HFFc6 (cell line): ENCODE measurements around the gene ANO10. TPM values are rescaled to one million over a fixed set of nuclear protein-coding genes. Genes with fewer than 3 reads are reported as not detected.
A peak's percentile ranks its signal among the peaks of the same experiment; 100 is the strongest.

ENCODE experiments used
- DNase-seq: peaks from one replicate; pipeline ENCODE4 v3.0.0-alpha.2; 2018
- H3K27ac Mint-ChIP-seq: 2 replicates; pipeline ENCODE4 v1.8.0; 2020; ENCODE audit warnings: mild to moderate bottlenecking, mixed read lengths
- H3K27me3 Mint-ChIP-seq: 2 replicates; pipeline ENCODE4 v1.8.0; 2021; ENCODE audit warnings: mild to moderate bottlenecking, moderate library complexity, mixed read lengths; ENCODE audit not compliant: insufficient read depth
- H3K36me3 Mint-ChIP-seq: 2 replicates; pipeline ENCODE4 v1.8.0; 2021; ENCODE audit warnings: low read depth, mixed read lengths
- H3K4me1 Mint-ChIP-seq: 2 replicates; pipeline ENCODE4 v1.8.0; 2020; ENCODE audit warnings: low read depth, mixed read lengths
- H3K4me3 Mint-ChIP-seq: 2 replicates; pipeline ENCODE4 v1.8.0; 2020; ENCODE audit warnings: mild to moderate bottlenecking, moderate library complexity, mixed read lengths
- H3K9me3 Mint-ChIP-seq: 2 replicates; pipeline ENCODE4 v1.8.0; 2020; ENCODE audit warnings: mild to moderate bottlenecking, mixed read lengths
- total RNA-seq, 6 experiments: library from RNA; stranded (reverse); fragmentation: NEBNext Ultra II Directional; extraction: Animal tissue kit (Norgen Biotek cat#: 25700); gene quantifications; 2 replicates in 1 of 6; 3 replicates in 5 of 6; pipeline ENCODE4 v1.2.3, GENCODE V29; 2021
- TF ChIP-seq, protein P1 (sequence below): fragments of 200-600 bp; sonication (generic); IDR thresholded peaks from 2 replicates; pipeline ENCODE4 v1.5.0; 2021; ENCODE audit warnings: antibody characterized with exemption, mild to moderate bottlenecking

Gene ANO10
- total RNA-seq, 6 experiments from 2014 or later, result 78.3 to 103 (median 90.8) TPM

DNA sequence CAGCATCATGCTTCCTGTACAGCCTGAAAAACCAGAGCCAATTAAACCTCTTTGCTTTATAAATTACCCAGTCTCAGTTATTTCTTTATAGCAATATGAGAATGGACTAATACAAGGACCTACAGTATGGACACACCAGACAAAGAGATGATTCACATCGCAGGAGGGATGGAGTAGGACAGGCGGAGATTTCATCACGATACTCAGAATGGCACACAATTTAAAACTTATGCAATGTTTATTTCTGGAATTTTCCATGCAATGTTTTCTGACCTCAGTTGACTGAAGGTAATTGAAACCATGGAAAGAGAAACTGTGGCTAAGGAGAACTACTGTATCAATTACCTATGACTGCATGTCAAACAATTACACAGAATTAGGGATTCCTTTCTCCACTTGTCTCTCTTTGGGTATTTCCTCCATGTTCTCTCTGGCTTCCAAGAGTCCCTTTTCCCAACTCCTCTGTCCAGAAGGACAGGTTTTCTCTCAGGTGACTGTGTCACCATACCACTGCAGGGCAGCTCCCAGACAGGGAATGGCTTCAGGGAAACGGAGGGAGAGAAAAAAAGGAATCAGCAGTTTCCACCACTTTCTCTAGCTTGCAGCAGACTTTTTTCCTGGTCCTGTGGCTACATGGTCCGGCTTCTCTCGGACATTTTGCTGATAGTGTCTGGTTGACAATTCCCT is 3.0 kb upstream of the ANO10 start:
- Mint-ChIP-seq H3K4me3 (no peak overlapping the region), H3K27ac (no peak overlapping the region), H3K4me1 (peaks cover 35% of the 10 kb centered on the region), H3K9me3 (no peaks in the 10 kb centered on the region), H3K27me3 (no peaks in the 10 kb centered on the region; the same call in 1 of the 2 replicates), H3K36me3 (no peaks in the 10 kb centered on the region)
- TF ChIP-seq, protein P1, sequence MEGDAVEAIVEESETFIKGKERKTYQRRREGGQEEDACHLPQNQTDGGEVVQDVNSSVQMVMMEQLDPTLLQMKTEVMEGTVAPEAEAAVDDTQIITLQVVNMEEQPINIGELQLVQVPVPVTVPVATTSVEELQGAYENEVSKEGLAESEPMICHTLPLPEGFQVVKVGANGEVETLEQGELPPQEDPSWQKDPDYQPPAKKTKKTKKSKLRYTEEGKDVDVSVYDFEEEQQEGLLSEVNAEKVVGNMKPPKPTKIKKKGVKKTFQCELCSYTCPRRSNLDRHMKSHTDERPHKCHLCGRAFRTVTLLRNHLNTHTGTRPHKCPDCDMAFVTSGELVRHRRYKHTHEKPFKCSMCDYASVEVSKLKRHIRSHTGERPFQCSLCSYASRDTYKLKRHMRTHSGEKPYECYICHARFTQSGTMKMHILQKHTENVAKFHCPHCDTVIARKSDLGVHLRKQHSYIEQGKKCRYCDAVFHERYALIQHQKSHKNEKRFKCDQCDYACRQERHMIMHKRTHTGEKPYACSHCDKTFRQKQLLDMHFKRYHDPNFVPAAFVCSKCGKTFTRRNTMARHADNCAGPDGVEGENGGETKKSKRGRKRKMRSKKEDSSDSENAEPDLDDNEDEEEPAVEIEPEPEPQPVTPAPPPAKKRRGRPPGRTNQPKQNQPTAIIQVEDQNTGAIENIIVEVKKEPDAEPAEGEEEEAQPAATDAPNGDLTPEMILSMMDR, result no peak
- DNase-seq, result no peak

DNA sequence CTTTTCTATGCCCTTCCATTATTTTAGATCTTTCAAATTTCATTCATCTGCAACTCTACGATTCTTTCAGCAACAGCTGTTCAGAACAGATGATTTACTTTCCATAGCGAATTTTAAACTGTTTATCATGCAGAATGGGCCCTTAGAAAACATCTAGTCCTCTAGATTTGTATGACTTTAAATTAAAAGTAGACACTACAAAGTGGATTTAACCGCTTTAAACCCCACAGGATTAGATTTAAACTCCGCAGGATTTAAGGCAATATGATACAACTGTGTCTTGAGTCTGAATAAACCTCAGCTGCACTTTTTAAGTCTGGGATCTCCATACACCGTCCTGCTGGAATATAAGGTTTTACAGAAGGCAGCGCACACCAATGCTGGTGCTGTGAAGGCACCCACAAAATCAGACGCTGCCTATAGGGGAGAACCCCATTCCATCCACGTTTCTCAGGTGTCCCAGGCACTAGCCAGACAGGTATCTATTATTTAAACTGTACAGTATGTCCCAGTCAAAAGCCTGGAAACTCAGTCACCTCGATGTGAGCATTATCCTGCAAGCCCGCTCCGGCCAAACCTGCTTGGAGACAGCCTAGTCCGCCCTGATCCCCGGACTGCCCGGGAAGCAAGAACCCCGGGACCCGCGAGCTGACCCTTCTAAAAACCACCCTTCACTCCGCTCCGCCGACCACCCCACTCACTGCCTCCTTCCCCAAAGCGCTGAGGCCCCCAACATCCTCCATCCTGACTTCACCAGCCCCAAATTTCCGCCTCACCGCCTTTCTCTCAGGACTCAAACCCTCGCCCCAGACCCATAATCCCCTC is 768 bp downstream of the ANO10 start:
- Mint-ChIP-seq H3K36me3 (no peaks in the 10 kb centered on the region), H3K27ac (peak overlapping the region; percentile 84), H3K9me3 (no peaks in the 10 kb centered on the region), H3K4me1 (peaks cover 32% of the 10 kb centered on the region), H3K4me3 (peak overlapping the region; percentile 99), H3K27me3 (no peaks in the 10 kb centered on the region; the same call in 1 of the 2 replicates)
- DNase-seq, result peak; percentile 7
- TF ChIP-seq, protein P1, result no peak

- Mint-ChIP-seq H3K4me3 (peak overlapping the region; percentile 99; the same call in 1 of the 2 replicates), H3K9me3 (no peaks in the 10 kb centered on the region), H3K4me1 (peaks cover 32% of the 10 kb centered on the region), H3K27ac (no peak overlapping the region), H3K36me3 (no peaks in the 10 kb centered on the region), H3K27me3 (no peaks in the 10 kb centered on the region; the same call in 1 of the 2 replicates)
- TF ChIP-seq, protein P1, result no peak
- no peak for DNase-seq
These were observed 2.2 kb downstream of the ANO10 start for GRCh38 chr3:43619588-43619987.

DNA sequence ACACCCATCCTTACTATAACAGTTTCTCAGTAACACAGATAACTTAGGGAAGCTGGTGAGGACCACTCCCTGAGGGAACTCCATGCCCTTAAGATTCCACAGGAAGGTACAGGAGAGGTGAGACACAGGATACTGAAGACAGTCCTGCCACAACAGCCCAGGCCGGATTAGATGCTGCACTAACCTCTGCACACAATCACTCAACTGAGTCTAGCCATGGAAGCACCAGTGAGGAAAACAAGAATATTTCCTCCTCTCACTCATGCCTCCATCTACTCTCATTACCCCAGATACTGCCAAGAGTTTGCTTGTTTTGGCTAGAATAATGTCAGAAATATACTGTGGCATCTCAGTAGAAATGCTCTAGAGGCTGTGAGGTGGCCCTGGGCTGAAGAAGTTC is 3.7 kb downstream of the ANO10 start:
- H3K27ac Mint-ChIP-seq, result no peak overlapping the region
- H3K36me3 Mint-ChIP-seq, result peaks cover 6% of the 10 kb centered on the region
- no peak for DNase-seq
- peaks cover 2% of the 10 kb centered on the region for H3K27me3 Mint-ChIP-seq
- H3K4me3 Mint-ChIP-seq, result no peak overlapping the region
- TF ChIP-seq, protein P1, result no peak
- no peaks in the 10 kb centered on the region for H3K9me3 Mint-ChIP-seq
- H3K4me1 Mint-ChIP-seq, result peaks cover 32% of the 10 kb centered on the region

GRCh38 chr3:43616034-43616433 is 5.8 kb downstream of the ANO10 start:
- DNase-seq, result no peak
- Mint-ChIP-seq H3K36me3 (peaks cover 6% of the 10 kb centered on the region), H3K27me3 (peaks cover 2% of the 10 kb centered on the region), H3K9me3 (no peaks in the 10 kb centered on the region), H3K4me1 (peaks cover 22% of the 10 kb centered on the region), H3K4me3 (no peak overlapping the region), H3K27ac (no peak overlapping the region)
- TF ChIP-seq, protein P1, result no peak
